ENCODE measurements around the gene ANK2.

DNA sequence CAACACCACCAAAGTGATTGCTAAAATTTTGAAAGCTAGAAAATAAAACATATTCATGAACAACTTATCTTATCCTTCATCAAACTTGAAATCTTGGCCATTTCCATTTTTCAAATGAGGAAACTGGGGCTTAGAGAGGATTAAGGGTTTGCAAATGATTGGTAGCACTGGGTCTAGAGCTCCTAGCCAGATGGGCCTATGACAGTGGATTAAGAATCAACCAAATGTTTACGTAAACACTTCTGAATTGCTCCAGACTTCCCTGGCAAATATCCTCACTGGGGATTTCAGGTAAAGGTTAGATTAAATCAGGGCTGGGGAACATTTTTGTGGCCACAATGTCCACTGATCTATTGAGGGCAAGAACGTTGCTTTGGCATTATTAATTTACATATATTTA is 241.2 kb downstream of the ANK2 start:
- TF ChIP-seq, protein P1, sequence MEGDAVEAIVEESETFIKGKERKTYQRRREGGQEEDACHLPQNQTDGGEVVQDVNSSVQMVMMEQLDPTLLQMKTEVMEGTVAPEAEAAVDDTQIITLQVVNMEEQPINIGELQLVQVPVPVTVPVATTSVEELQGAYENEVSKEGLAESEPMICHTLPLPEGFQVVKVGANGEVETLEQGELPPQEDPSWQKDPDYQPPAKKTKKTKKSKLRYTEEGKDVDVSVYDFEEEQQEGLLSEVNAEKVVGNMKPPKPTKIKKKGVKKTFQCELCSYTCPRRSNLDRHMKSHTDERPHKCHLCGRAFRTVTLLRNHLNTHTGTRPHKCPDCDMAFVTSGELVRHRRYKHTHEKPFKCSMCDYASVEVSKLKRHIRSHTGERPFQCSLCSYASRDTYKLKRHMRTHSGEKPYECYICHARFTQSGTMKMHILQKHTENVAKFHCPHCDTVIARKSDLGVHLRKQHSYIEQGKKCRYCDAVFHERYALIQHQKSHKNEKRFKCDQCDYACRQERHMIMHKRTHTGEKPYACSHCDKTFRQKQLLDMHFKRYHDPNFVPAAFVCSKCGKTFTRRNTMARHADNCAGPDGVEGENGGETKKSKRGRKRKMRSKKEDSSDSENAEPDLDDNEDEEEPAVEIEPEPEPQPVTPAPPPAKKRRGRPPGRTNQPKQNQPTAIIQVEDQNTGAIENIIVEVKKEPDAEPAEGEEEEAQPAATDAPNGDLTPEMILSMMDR (IDR thresholded peaks at IDR 0.05) = no peak
- TF ChIP-seq POLR2A (IDR thresholded peaks at IDR 0.05) = no peak

All from thyroid gland (tissue), 4 donors.